Retinal pigment epithelial cell (primary cell): ENCODE data around the gene MACF1.
A peak's percentile ranks its signal among the peaks of the same experiment; 100 is the strongest.

Experiments
- DNase-seq: peaks from one replicate; pipeline ENCODE4 v3.0.0-alpha.2; 2010; ENCODE audit warnings: low read depth
- H3K4me3 ChIP-seq: 2 replicates; pipeline ENCODE4 v1.5.1; 2011; ENCODE audit warnings: mild to moderate bottlenecking, low read length, control low read depth, moderate library complexity
- TF ChIP-seq, protein P1 (sequence below): conservative IDR thresholded peaks from 2 replicates; pipeline ENCODE4 v1.5.1; 2011; ENCODE audit warnings: low read depth, low read length, control low read depth, inconsistent platforms

The MACF1 gene

DNA sequence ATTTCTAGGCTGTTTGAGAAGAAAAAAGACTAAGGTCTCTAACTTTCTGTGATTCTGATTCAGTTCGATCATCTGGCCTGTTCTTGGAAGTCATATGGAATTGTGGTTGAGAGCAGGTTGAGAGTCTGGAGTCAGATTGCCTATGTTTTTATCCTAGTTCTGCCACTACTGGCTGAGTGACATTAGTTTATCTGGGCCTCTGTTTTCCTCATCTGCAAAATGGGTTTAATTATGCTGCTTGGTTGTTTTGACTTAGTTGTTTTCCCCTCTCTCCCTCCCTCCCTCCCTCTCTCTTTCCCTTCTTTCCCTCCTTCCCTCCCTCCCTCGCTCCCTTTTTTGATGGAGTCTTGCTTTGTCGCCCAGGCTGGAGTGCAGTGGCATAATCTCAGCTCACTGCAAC lies 6.2 kb downstream of the MACF1 start:
- H3K4me3 ChIP-seq: no peak overlapping the region
- TF ChIP-seq, protein P1, sequence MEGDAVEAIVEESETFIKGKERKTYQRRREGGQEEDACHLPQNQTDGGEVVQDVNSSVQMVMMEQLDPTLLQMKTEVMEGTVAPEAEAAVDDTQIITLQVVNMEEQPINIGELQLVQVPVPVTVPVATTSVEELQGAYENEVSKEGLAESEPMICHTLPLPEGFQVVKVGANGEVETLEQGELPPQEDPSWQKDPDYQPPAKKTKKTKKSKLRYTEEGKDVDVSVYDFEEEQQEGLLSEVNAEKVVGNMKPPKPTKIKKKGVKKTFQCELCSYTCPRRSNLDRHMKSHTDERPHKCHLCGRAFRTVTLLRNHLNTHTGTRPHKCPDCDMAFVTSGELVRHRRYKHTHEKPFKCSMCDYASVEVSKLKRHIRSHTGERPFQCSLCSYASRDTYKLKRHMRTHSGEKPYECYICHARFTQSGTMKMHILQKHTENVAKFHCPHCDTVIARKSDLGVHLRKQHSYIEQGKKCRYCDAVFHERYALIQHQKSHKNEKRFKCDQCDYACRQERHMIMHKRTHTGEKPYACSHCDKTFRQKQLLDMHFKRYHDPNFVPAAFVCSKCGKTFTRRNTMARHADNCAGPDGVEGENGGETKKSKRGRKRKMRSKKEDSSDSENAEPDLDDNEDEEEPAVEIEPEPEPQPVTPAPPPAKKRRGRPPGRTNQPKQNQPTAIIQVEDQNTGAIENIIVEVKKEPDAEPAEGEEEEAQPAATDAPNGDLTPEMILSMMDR: no peak
- DNase-seq: no peak

DNA sequence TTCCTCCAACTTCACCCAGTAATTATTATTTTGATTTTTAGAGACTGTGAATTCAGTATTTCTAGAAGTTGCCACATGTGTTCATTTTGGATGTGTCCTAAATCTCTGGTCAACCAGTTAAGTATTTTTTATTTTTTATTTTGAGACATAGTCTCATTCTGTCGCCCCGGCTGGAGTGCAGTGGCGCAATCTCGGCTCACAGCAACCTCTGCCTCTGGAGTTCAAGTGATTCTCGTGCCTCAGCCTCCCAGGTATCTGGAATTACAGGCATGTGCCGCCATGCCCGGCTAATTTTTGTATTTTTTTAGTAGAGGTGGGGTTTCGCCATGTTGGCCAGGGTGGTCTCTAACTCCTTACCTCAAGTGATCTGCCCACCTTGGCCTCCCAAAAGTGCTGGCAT lies 8.0 kb downstream of the MACF1 start:
- DNase-seq: no peak
- H3K4me3 ChIP-seq: no peak overlapping the region
- TF ChIP-seq, protein P1: no peak

DNA sequence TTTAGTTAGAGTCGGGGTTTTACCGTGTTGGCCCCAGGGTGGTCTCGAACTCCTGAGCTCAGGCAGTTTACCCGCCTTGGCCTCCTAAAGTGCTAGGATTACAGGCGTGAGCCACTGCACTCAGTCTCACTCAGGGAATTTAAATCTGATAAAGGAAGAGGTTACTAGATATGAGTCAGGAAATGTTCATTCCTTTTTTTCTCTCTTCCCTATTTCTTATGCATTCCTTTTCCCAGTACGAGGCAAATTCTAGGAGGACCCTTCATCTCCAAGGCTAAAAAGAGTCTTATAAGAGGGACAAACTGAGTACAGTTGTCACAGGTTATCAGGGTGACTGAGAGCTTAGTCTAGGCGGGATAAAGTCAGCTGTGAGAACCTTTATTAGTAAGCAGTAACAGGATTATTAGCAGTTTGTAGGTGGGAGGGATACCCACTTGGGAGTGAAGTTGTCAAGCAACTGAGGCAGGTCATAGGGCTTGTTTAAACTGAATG lies 9.1 kb downstream of the MACF1 start:
- no peak overlapping the region for H3K4me3 ChIP-seq

DNA sequence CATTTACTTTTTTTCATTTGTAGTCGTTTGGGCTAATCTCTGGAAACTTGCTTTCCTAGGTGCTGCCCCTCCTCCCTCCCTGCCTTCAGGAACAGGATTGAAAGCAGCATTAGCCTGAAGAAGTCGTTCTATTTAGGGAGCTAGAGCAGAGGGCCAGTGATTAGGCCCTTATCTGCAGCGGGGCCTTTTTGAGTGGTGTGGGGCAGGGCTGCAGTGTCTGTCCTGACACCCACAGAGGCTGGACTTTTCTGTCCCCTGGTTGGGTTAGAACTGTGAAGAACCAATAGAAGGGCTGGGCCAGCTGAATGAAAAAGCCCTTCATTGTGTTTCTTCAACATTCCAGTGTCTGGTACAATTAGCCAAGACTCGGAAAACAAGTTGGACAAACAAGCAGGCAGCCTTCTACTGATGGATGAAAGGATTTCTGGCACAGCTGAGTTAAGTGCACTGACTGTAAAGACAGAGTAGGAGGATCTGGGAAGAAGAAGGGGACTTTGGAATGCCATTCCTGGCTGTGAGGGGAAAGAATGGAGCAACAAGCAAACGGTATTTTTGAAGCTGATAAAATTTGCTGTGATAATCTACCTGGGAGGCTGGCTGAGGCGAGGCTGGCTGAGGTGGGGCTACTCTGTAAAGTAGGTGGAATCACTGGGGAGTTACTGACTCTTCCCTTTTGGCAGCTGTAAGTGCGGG lies 9.7 kb downstream of the MACF1 start:
- H3K4me3 ChIP-seq: no peak overlapping the region
- peak; percentile 72 for DNase-seq
- TF ChIP-seq, protein P1: no peak

More for the DNA sequence above, 9.1 kb downstream of the MACF1 start:
- TF ChIP-seq, protein P1: no peak
- peak; percentile 47 for DNase-seq

DNA sequence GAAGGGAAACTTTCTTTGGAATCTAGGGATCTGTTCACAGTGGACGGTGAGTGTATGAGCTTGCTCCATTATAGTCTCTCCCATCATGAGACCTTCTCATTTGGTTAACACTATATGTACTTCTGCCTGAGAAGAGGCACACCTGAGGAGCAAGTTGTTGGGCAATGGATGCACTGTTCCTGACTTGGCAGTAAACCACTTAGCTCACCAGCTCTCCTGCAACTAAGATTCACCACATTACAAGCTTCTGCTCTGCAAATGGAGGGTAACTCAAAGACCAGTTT lies 10.2 kb downstream of the MACF1 start:
- TF ChIP-seq, protein P1: no peak
- DNase-seq: no peak
- no peak overlapping the region for H3K4me3 ChIP-seq

DNA sequence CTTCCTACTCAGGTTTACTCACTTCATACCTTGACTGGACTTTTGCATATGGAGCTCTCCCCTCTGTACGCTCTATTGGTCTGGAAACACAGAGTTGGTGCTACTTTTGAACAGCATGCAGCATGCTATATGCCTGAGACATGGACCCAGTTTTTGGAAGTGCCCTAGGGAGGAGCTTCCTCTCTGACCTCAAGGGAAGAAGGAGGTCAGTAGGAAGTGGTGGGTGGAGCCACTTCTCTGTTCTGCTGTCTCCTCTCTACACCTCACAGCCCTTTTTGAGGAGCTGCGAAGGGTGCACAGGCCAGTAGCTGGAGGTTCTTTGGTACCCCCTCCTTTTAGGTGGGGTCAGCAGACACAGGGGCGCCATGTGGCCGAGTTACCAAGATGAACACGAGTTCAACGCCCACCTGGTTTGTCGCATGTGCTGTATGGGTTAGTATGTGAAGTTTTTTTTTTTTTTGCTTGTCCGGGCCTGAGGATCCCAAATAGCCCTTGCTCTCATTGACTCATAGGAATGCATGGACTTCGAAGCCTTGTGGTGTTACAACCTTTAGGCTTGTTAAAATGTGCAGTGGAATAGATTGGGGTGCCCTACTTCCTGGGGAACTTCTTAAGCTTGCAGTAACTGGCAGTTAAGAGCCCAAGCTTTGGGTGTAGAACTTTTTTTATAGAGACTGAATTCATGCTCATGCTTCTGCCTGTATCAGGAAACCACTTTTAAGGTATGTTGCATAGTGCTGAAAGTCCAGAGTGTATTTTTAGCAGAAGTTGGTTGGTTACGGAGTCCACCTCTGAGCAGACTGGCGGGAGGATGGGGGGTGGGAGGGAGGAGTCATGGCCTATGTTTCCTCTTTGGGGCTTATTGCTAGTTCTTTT lies 10.7 kb downstream of the MACF1 start:
- no peak overlapping the region for H3K4me3 ChIP-seq
- TF ChIP-seq, protein P1: no peak
- DNase-seq: no peak

DNA sequence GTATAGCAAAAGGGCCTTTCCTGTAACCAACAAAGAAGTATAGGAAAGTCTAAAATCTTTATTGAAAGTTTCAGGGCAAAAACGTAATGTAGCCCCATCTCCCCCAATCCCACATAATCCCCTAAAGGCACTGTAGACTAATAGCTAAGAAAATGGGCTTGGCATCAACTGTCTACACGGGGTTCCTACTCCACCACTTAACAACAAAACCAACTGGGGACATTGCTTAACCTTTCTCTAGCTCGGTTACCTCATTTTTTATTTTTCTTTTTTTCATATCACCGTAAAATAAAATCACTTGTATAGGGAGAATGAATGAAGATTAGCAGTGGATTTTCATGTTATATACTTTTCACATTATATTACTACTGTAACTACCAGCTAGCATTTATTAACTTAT lies 12.3 kb downstream of the MACF1 start:
- H3K4me3 ChIP-seq: no peak overlapping the region
- DNase-seq: no peak

More for the DNA sequence above, 12.3 kb downstream of the MACF1 start:
- TF ChIP-seq, protein P1: no peak
